Measurements from ENCODE around the gene LRRC45.

The LRRC45 gene

GRCh38 chr17:82080048-82080788 lies 57.1 kb downstream of the LRRC45 start:
- no peak for DNase-seq (ENCODE audit: extremely low read depth in 1 of 2, low read depth in 1 of 2)

All from activated CD8-positive, alpha-beta memory T cell treated with anti-CD3 and anti-CD28 coated beads for 1 hour (primary cell).